HG02870 (cell line): ENCODE measurements around the gene ZBTB11.
A peak's percentile ranks its signal among the peaks of the same experiment; 100 is the strongest.
"Not testable (repeated sequence)": the region's sequence is repeated elsewhere in the genome, so short reads cannot be mapped to it uniquely, and the experiment has no call there.

Source experiments
- ATAC-seq: cut with Tn5 transposase; IDR thresholded peaks from one replicate; pipeline ENCODE4 v1.9.1; 2021; ENCODE audit warnings: mild to moderate bottlenecking, moderate library complexity; ENCODE audit not compliant: unreplicated experiment

Gene ZBTB11

GRCh38 chr3:101693540-101693939 lies 16.6 kb upstream of the ZBTB11 start:
- ATAC-seq: peak; percentile 87

GRCh38 chr3:101691685-101692671 lies 15.0 kb upstream of the ZBTB11 start:
- not testable (repeated sequence) for ATAC-seq

- peak; percentile 33 for ATAC-seq
Observed at GRCh38 chr3:101690972-101691371, 14.0 kb upstream of the ZBTB11 start.

GRCh38 chr3:101689286-101689685 lies 12.4 kb upstream of the ZBTB11 start:
- ATAC-seq: no peak

- ATAC-seq: no peak
Observed at GRCh38 chr3:101687142-101687931, 10.4 kb upstream of the ZBTB11 start.

GRCh38 chr3:101685870-101686307 lies 9.0 kb upstream of the ZBTB11 start:
- ATAC-seq: no peak

GRCh38 chr3:101685050-101685400 lies 8.1 kb upstream of the ZBTB11 start:
- ATAC-seq: no peak

GRCh38 chr3:101680466-101680865 lies 3.5 kb upstream of the ZBTB11 start:
- no peak for ATAC-seq

- not testable (repeated sequence) for ATAC-seq
Observed at GRCh38 chr3:101678837-101679236, 1.9 kb upstream of the ZBTB11 start.

- ATAC-seq: no peak
Observed at GRCh38 chr3:101677436-101678286, 729 bp upstream of the ZBTB11 start.

- peak; percentile 79 for ATAC-seq
Observed at GRCh38 chr3:101676216-101676764, 642 bp downstream of the ZBTB11 start.

- ATAC-seq: no peak
Observed at GRCh38 chr3:101675709-101676215, 1.2 kb downstream of the ZBTB11 start.

- no peak for ATAC-seq
Observed at GRCh38 chr3:101674518-101674917, 2.4 kb downstream of the ZBTB11 start.

- no peak for ATAC-seq
Observed at GRCh38 chr3:101673953-101674352, 3.0 kb downstream of the ZBTB11 start.

GRCh38 chr3:101671014-101671413 lies 5.9 kb downstream of the ZBTB11 start:
- no peak for ATAC-seq

- no peak for ATAC-seq
Observed at GRCh38 chr3:101667844-101668243, 9.1 kb downstream of the ZBTB11 start.

- no peak for ATAC-seq
Observed at GRCh38 chr3:101667331-101667730, 9.6 kb downstream of the ZBTB11 start.

GRCh38 chr3:101665851-101666250 lies 11.1 kb downstream of the ZBTB11 start:
- ATAC-seq: no peak

- ATAC-seq: no peak
Observed at GRCh38 chr3:101665357-101665756, 11.6 kb downstream of the ZBTB11 start.

GRCh38 chr3:101660714-101661113 lies 16.2 kb downstream of the ZBTB11 start:
- ATAC-seq: no peak
